GM12801 (cell line): Measurements from ENCODE around the gene RHOV.

Source experiments
- CTCF ChIP-seq: IDR thresholded peaks from one replicate; pipeline ENCODE4 v1.5.1; 2011; ENCODE audit warnings: control low read depth; ENCODE audit not compliant: insufficient read length; ENCODE audit errors: extremely low read depth

Gene RHOV

GRCh38 chr15:40825661-40826422 lies 48.2 kb downstream of the RHOV start:
- no peak for TF ChIP-seq CTCF

DNA sequence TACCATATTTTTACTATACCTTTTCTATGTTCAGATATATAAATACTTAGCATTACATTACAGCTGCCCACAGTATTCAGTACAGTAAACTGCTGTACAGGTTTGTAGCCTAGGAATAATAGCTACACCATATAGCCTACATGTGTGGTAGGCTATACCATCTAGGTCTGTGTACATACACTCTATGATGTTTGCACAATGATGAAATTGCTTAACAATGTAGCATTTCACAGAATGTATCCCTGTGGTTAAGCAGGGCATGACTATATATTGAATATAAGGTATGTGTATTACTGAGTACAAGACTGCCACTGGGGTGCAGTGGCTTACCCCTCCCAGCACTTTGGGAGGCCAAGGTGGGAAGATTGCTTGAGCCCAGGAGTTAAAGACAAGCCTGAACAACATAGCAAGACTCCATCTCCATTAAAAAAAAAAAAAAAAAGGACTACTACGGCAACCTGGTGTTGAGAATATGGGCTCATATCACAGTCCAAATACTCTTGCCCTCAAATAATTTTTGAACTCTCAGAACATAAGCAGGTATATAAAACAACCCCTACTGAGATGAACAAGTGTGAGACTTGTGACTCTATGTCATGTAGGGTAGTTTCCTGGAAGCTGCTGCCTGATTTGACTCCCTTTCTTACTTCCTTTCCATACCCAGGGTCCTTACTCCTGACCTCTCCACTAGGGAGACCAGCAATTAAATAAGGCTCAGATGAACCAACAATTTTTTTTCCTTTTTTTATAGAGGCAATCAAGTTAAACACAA lies 50.3 kb downstream of the RHOV start:
- no peak for TF ChIP-seq CTCF
